ENCODE measurements around the gene URB1. TPM values are rescaled to one million over a fixed set of nuclear protein-coding genes. Genes with fewer than 3 reads are reported as not detected.

Gene URB1
- total and polyA plus RNA-seq, 2 donors (not counting 3 experiments of a cell fraction or from before 2014, with no cell fraction given): 8.0 to 27.3 TPM

- BruUV-seq (replicated peaks): no TSS peak
- CTCF ChIA-PET: no interaction called here
- dilution Hi-C loops (cut with MboI; ENCODE audit: extremely low pct_ligation_motif_present, low sequenced_read_pairs): no loop called here
- Histone ChIP-seq H3K9me3 (replicated peaks; ENCODE audit: control insufficient read depth, insufficient read depth, low read length) (no peaks in the 10 kb centered on the region), H3K4me2 (ENCODE audit: insufficient read depth, low read length) (no peak overlapping the region), H3K9ac (replicated peaks; ENCODE audit: extremely low read depth, insufficient read depth, low read length) (no peak overlapping the region), H4K20me1 (replicated peaks; ENCODE audit: control insufficient read depth, extremely low read depth, insufficient read depth, low read length) (no peaks in the 10 kb centered on the region), H3K4me1 (ENCODE audit: control insufficient read depth, extremely low read depth, insufficient read depth, low read length) (peaks cover 29% of the 10 kb centered on the region), H3K4me3 (replicated peaks in 1 of 3; ENCODE audit: insufficient read depth in 1 of 3, low read depth in 1 of 3, low read length in 3 of 3) (no peak overlapping the region), H3K9me1 (replicated peaks; ENCODE audit: control insufficient read depth, extremely low read depth, insufficient read depth, low read length) (no peaks in the 10 kb centered on the region), H3K79me2 (ENCODE audit: control insufficient read depth, insufficient read depth, low read length) (peaks cover 3% of the 10 kb centered on the region), H2AFZ (ENCODE audit: low read depth, low read length) (no peak overlapping the region), H3K36me3 (ENCODE audit: control insufficient read depth in 2 of 2, extremely low read depth in 1 of 2, insufficient read depth in 2 of 2, low read length in 2 of 2) (peaks cover 11 to 22% of the 10 kb centered on the region in 2 experiments), H3K27ac (ENCODE audit: insufficient read depth, low read depth, low read length) (peak overlapping the region; percentile 10), H3K27me3 (ENCODE audit: control insufficient read depth in 2 of 2, insufficient read depth in 2 of 2, low read length in 2 of 2) (no peaks in the 10 kb centered on the region)
- intact Hi-C loops (cut with micrococcal nuclease): no loop called here
- DNase-seq (ENCODE audit: low read depth, low spot score) (peak; percentile 93), FAIRE-seq (peak; percentile 63)
- TF ChIP-seq POLR2AphosphoS5 (IDR thresholded peaks at IDR 0.05; ENCODE audit: insufficient read depth, low read depth, low read length): no peak
- no peak for TF ChIP-seq GATA2 (IDR thresholded peaks at IDR 0.05; ENCODE audit: insufficient read depth, insufficient read length, low read depth, low read length)
- no peak for TF ChIP-seq JUN (IDR thresholded peaks at IDR 0.05; ENCODE audit: borderline replicate concordance, insufficient read depth, insufficient read length, low read depth)
- no peak for TF ChIP-seq EZH2 (IDR thresholded peaks at IDR 0.05; ENCODE audit: borderline replicate concordance, low read depth, low read length, severe bottlenecking)
- no peak for TF ChIP-seq MYC (IDR thresholded peaks at IDR 0.05; ENCODE audit: low read depth, low read length)
- TF ChIP-seq FOS (IDR thresholded peaks at IDR 0.05; ENCODE audit: borderline replicate concordance, insufficient read depth, low read length): no peak
- TF ChIP-seq MAX (IDR thresholded peaks at IDR 0.05; ENCODE audit: insufficient read depth, insufficient read length): no peak
- no peak for TF ChIP-seq CTCF (IDR thresholded peaks at IDR 0.05; ENCODE audit: extremely low read depth in 1 of 2, insufficient read depth in 1 of 2, low read depth in 1 of 2, low read length in 2 of 2)
- POLR2A ChIA-PET: no interaction called here
These were observed 24.4 kb downstream of the URB1 start for GRCh38 chr21:32368386-32368785.

Data from endothelial cell of umbilical vein (primary cell).